ENCODE measurements around the gene ADAMTS5.

ADAMTS5 gene

GRCh38 chr21:26967062-26967913 lies at the start of gene ADAMTS5:
Gene ADAMTS5, minus strand, starts transcription at chr21:26967088. Its CDS starts 697 bp downstream, at chr21:26966391.
- Histone ChIP-seq H3K27me3 (ENCODE audit: low read depth, low read length) (no peaks in the 10 kb centered on the region), H3K79me2 (ENCODE audit: low read length) (no peaks in the 10 kb centered on the region), H3K4me2 (ENCODE audit: low read length) (no peak within 1 kb of the TSS), H3K9me3 (ENCODE audit: insufficient read depth, low read length) (no peaks in the 10 kb centered on the region), H3K9ac (ENCODE audit: low read length) (no peak within 1 kb of the TSS), H4K20me1 (ENCODE audit: insufficient read depth, low read length) (no peaks in the 10 kb centered on the region), H2AFZ (ENCODE audit: low read depth, low read length) (no peak within 1 kb of the TSS), H3K4me3 (ENCODE audit: low read length) (no peak within 1 kb of the TSS), H3K27ac (ENCODE audit: low read length) (no peak within 1 kb of the TSS), H3K36me3 (replicated peaks; ENCODE audit: low read depth, low read length) (no peaks in the 10 kb centered on the region), H3K4me1 (ENCODE audit: low read length) (peaks cover 7% of the 10 kb centered on the region)
- TF ChIP-seq EZH2phosphoT487 (IDR thresholded peaks at IDR 0.05; ENCODE audit: low read depth) = no peak
- no peak for TF ChIP-seq CTCF (IDR thresholded peaks at IDR 0.05; ENCODE audit: low read depth, low read length)

DNA sequence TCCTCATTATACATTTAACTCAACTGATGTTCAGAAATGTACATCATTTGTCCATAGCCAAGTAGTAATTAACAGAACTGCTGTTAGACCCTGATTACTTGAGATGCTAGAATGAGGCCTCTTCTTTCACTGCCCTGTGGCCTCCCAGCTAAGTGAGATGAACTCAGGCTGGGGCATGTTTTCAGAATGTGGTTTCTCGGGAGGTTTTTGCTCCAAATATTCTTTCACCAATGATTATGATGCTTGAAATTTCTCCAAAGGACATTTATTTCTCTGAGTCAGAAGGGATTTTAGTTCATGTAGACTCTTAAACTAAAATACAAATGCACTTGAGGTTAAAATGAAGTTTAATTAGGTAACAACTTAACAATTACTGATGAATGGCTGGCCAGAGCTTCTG lies 34.6 kb upstream of the ADAMTS5 start:
- H3K36me3 ChIP-seq (replicated peaks; ENCODE audit: low read depth, low read length) = no peaks in the 10 kb centered on the region
- H3K4me2 ChIP-seq (ENCODE audit: low read length) = no peak overlapping the region
- H4K20me1 ChIP-seq (ENCODE audit: insufficient read depth, low read length) = no peaks in the 10 kb centered on the region
- TF ChIP-seq EZH2phosphoT487 (IDR thresholded peaks at IDR 0.05; ENCODE audit: low read depth) (no peak), CTCF (IDR thresholded peaks at IDR 0.05; ENCODE audit: low read depth, low read length) (no peak)
- H3K9ac ChIP-seq (ENCODE audit: low read length) = no peak overlapping the region
- no peak overlapping the region for H3K4me3 ChIP-seq (ENCODE audit: low read length)
- H3K9me3 ChIP-seq (ENCODE audit: insufficient read depth, low read length) = no peaks in the 10 kb centered on the region
- no peaks in the 10 kb centered on the region for H3K27me3 ChIP-seq (ENCODE audit: low read depth, low read length)
- no peaks in the 10 kb centered on the region for H3K4me1 ChIP-seq (ENCODE audit: low read length)
- no peaks in the 10 kb centered on the region for H3K79me2 ChIP-seq (ENCODE audit: low read length)
- H2AFZ ChIP-seq (ENCODE audit: low read depth, low read length) = no peak overlapping the region
- no peak overlapping the region for H3K27ac ChIP-seq (ENCODE audit: low read length)

DNA sequence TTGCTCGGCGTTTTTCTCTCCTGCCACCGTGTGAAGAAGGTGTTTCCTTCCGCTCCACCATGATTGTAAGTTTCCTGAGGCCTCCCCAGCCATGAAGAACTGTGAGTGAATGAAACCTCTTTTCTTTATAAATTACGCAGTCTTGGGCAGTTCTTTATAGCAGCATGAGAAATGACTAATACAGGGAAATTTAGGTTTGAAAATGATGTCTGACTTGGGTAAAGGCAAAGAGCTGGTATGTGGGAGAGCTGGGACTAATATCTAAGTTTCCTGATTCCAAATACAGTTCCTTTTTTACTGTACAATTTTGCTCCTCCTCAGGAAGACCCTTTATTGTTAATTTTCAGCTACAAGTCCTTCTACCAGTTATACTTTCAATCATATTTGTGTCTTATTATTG lies 16.7 kb upstream of the ADAMTS5 start:
- Histone ChIP-seq H3K9ac (ENCODE audit: low read length) (no peak overlapping the region), H3K27ac (ENCODE audit: low read length) (no peak overlapping the region), H3K79me2 (ENCODE audit: low read length) (no peaks in the 10 kb centered on the region), H3K4me3 (ENCODE audit: low read length) (no peak overlapping the region), H3K9me3 (ENCODE audit: insufficient read depth, low read length) (no peaks in the 10 kb centered on the region), H3K4me1 (ENCODE audit: low read length) (no peaks in the 10 kb centered on the region), H3K27me3 (ENCODE audit: low read depth, low read length) (no peaks in the 10 kb centered on the region), H4K20me1 (ENCODE audit: insufficient read depth, low read length) (no peaks in the 10 kb centered on the region), H3K36me3 (replicated peaks; ENCODE audit: low read depth, low read length) (no peaks in the 10 kb centered on the region), H2AFZ (ENCODE audit: low read depth, low read length) (no peak overlapping the region), H3K4me2 (ENCODE audit: low read length) (no peak overlapping the region)
- TF ChIP-seq EZH2phosphoT487 (IDR thresholded peaks at IDR 0.05; ENCODE audit: low read depth) = no peak
- TF ChIP-seq CTCF (IDR thresholded peaks at IDR 0.05; ENCODE audit: low read depth, low read length) = no peak

GRCh38 chr21:26982767-26983166 lies 15.9 kb upstream of the ADAMTS5 start:
- H3K9me3 ChIP-seq (ENCODE audit: insufficient read depth, low read length) = no peaks in the 10 kb centered on the region
- H3K27ac ChIP-seq (ENCODE audit: low read length) = no peak overlapping the region
- H3K4me2 ChIP-seq (ENCODE audit: low read length) = no peak overlapping the region
- H3K9ac ChIP-seq (ENCODE audit: low read length) = no peak overlapping the region
- TF ChIP-seq EZH2phosphoT487 (IDR thresholded peaks at IDR 0.05; ENCODE audit: low read depth) (no peak), CTCF (IDR thresholded peaks at IDR 0.05; ENCODE audit: low read depth, low read length) (no peak)
- H4K20me1 ChIP-seq (ENCODE audit: insufficient read depth, low read length) = no peaks in the 10 kb centered on the region
- H3K36me3 ChIP-seq (replicated peaks; ENCODE audit: low read depth, low read length) = no peaks in the 10 kb centered on the region
- H3K27me3 ChIP-seq (ENCODE audit: low read depth, low read length) = no peaks in the 10 kb centered on the region
- no peak overlapping the region for H2AFZ ChIP-seq (ENCODE audit: low read depth, low read length)
- H3K4me1 ChIP-seq (ENCODE audit: low read length) = no peaks in the 10 kb centered on the region
- H3K79me2 ChIP-seq (ENCODE audit: low read length) = no peaks in the 10 kb centered on the region
- no peak overlapping the region for H3K4me3 ChIP-seq (ENCODE audit: low read length)
